ENCODE results near the gene CIAO2A.
A peak's percentile ranks its signal among the peaks of the same experiment; 100 is the strongest.

CIAO2A gene

GRCh38 chr15:64048781-64049460 is 44.7 kb downstream of the CIAO2A start:
- no peak overlapping the region for H3K27ac Mint-ChIP-seq
- H3K36me3 Mint-ChIP-seq: no peaks in the 10 kb centered on the region
- H3K4me1 Mint-ChIP-seq: peaks cover 45 to 50% of the 10 kb centered on the region in 2 donors
- H3K4me3 Mint-ChIP-seq: peak overlapping the region in 1 of 2 donors; percentile 5
- H3K9me3 Mint-ChIP-seq: no peaks in the 10 kb centered on the region
- H3K27me3 Mint-ChIP-seq: no peaks in the 10 kb centered on the region
- DNase-seq (no peak), ATAC-seq (replicated peaks) (peak; percentile 28 to 36)

- H3K4me1 Mint-ChIP-seq: peaks cover 51 to 62% of the 10 kb centered on the region in 2 donors
- no peaks in the 10 kb centered on the region for H3K9me3 Mint-ChIP-seq
- peak; percentile 49 to 61 for ATAC-seq (replicated peaks)
- H3K4me3 Mint-ChIP-seq: peak within 1 kb of the TSS; percentile 71 to 78
- peak within 1 kb of the TSS; percentile 73 for H3K27ac Mint-ChIP-seq
- peak; percentile 43 for DNase-seq
- no peaks in the 10 kb centered on the region for H3K27me3 Mint-ChIP-seq
- no peaks in the 10 kb centered on the region for H3K36me3 Mint-ChIP-seq
Observed at GRCh38 chr15:64046421-64047153, 47.1 kb downstream of the CIAO2A start, which contains the start of gene DAPK2. Gene DAPK2 (minus strand): TSS chr15:64046485. CDS start chr15:64040261, 6,224 bp downstream.

GRCh38 chr15:64045774-64046420 is 47.7 kb downstream of the CIAO2A start:
- H3K36me3 Mint-ChIP-seq: no peaks in the 10 kb centered on the region
- H3K27ac Mint-ChIP-seq: peak overlapping the region; percentile 62
- H3K4me1 Mint-ChIP-seq: peaks cover 51 to 62% of the 10 kb centered on the region in 2 donors
- H3K9me3 Mint-ChIP-seq: no peaks in the 10 kb centered on the region
- DNase-seq (no peak), ATAC-seq (replicated peaks) (peak; percentile 5 to 10)
- H3K27me3 Mint-ChIP-seq: no peaks in the 10 kb centered on the region
- peak overlapping the region; percentile 52 to 78 for H3K4me3 Mint-ChIP-seq

- no peaks in the 10 kb centered on the region for H3K9me3 Mint-ChIP-seq
- H3K4me3 Mint-ChIP-seq: peak overlapping the region; percentile 52 to 78
- no peaks in the 10 kb centered on the region for H3K27me3 Mint-ChIP-seq
- ATAC-seq (replicated peaks) (peak; percentile 33 to 42), DNase-seq (no peak)
- H3K36me3 Mint-ChIP-seq: no peaks in the 10 kb centered on the region
- peaks cover 46 to 55% of the 10 kb centered on the region in 2 donors for H3K4me1 Mint-ChIP-seq
- peak overlapping the region; percentile 62 for H3K27ac Mint-ChIP-seq
Observed at GRCh38 chr15:64045101-64045435, 48.6 kb downstream of the CIAO2A start.

GRCh38 chr15:64044300-64045100 is 49.1 kb downstream of the CIAO2A start:
- Mint-ChIP-seq H3K27me3 (no peaks in the 10 kb centered on the region), H3K27ac (peak overlapping the region; percentile 62), H3K9me3 (no peaks in the 10 kb centered on the region), H3K36me3 (no peaks in the 10 kb centered on the region), H3K4me3 (peak overlapping the region; percentile 52 to 78), H3K4me1 (peaks cover 45 to 54% of the 10 kb centered on the region in 2 donors)
- ATAC-seq (replicated peaks) (peak; percentile 89 to 90), DNase-seq (peak; percentile 64)

GRCh38 chr15:64038878-64039610 is 54.6 kb downstream of the CIAO2A start:
- Mint-ChIP-seq H3K9me3 (no peaks in the 10 kb centered on the region), H3K27ac (no peak overlapping the region), H3K36me3 (no peaks in the 10 kb centered on the region), H3K27me3 (no peaks in the 10 kb centered on the region), H3K4me1 (peaks cover 20% of the 10 kb centered on the region in 2 donors), H3K4me3 (no peak overlapping the region)
- DNase-seq: no peak
- no peak for ATAC-seq (replicated peaks)

- no peak for ATAC-seq (replicated peaks)
- no peak overlapping the region for H3K27ac Mint-ChIP-seq
- no peak overlapping the region for H3K4me3 Mint-ChIP-seq
- peaks cover 11 to 13% of the 10 kb centered on the region in 2 donors for H3K4me1 Mint-ChIP-seq
- no peaks in the 10 kb centered on the region for H3K27me3 Mint-ChIP-seq
- no peaks in the 10 kb centered on the region for H3K9me3 Mint-ChIP-seq
- H3K36me3 Mint-ChIP-seq: no peaks in the 10 kb centered on the region
- no peak for DNase-seq
Observed at GRCh38 chr15:64037966-64038365, 55.7 kb downstream of the CIAO2A start.

- Mint-ChIP-seq H3K4me1 (peaks cover 11 to 14% of the 10 kb centered on the region in 2 donors), H3K9me3 (no peaks in the 10 kb centered on the region), H3K27me3 (no peaks in the 10 kb centered on the region), H3K36me3 (no peaks in the 10 kb centered on the region), H3K27ac (no peak overlapping the region), H3K4me3 (no peak overlapping the region)
- no peak for ATAC-seq (replicated peaks)
- DNase-seq: no peak
Observed at GRCh38 chr15:64037116-64037515, 56.5 kb downstream of the CIAO2A start.

- peaks cover 15 to 16% of the 10 kb centered on the region in 2 donors for H3K4me1 Mint-ChIP-seq
Observed at GRCh38 chr15:64035525-64035924, 58.1 kb downstream of the CIAO2A start.

GRCh38 chr15:64034519-64034918 is 59.1 kb downstream of the CIAO2A start:
- Mint-ChIP-seq H3K27me3 (no peaks in the 10 kb centered on the region), H3K27ac (no peak overlapping the region), H3K9me3 (no peaks in the 10 kb centered on the region), H3K36me3 (no peaks in the 10 kb centered on the region), H3K4me3 (no peak overlapping the region), H3K4me1 (peaks cover 15 to 16% of the 10 kb centered on the region in 2 donors)
- no peak for ATAC-seq (replicated peaks)
- no peak for DNase-seq

More at GRCh38 chr15:64035525-64035924, 58.1 kb downstream of the CIAO2A start:
- H3K9me3 Mint-ChIP-seq: no peaks in the 10 kb centered on the region
- no peaks in the 10 kb centered on the region for H3K36me3 Mint-ChIP-seq
- ATAC-seq (replicated peaks) (no peak), DNase-seq (no peak)
- H3K27me3 Mint-ChIP-seq: no peaks in the 10 kb centered on the region
- H3K27ac Mint-ChIP-seq: peak overlapping the region; percentile 52
- no peak overlapping the region for H3K4me3 Mint-ChIP-seq

GRCh38 chr15:64032329-64032728 is 61.3 kb downstream of the CIAO2A start:
- ATAC-seq (replicated peaks) (no peak), DNase-seq (no peak)
- H3K4me3 Mint-ChIP-seq: no peak overlapping the region
- H3K36me3 Mint-ChIP-seq: no peaks in the 10 kb centered on the region
- H3K27me3 Mint-ChIP-seq: no peaks in the 10 kb centered on the region
- peaks cover 22 to 30% of the 10 kb centered on the region in 2 donors for H3K4me1 Mint-ChIP-seq
- no peak overlapping the region for H3K27ac Mint-ChIP-seq
- H3K9me3 Mint-ChIP-seq: no peaks in the 10 kb centered on the region

GRCh38 chr15:64030123-64030522 is 63.5 kb downstream of the CIAO2A start:
- ATAC-seq (replicated peaks): no peak
- Mint-ChIP-seq H3K36me3 (no peaks in the 10 kb centered on the region), H3K4me1 (peaks cover 18 to 35% of the 10 kb centered on the region in 2 donors), H3K27ac (no peak overlapping the region), H3K4me3 (no peak overlapping the region), H3K9me3 (no peaks in the 10 kb centered on the region), H3K27me3 (no peaks in the 10 kb centered on the region)
- DNase-seq: no peak

- Mint-ChIP-seq H3K27me3 (no peaks in the 10 kb centered on the region), H3K4me3 (no peak overlapping the region), H3K9me3 (no peaks in the 10 kb centered on the region), H3K27ac (peak overlapping the region; percentile 86), H3K4me1 (peaks cover 16 to 37% of the 10 kb centered on the region in 2 donors), H3K36me3 (no peaks in the 10 kb centered on the region)
- ATAC-seq (replicated peaks) (no peak), DNase-seq (no peak)
Observed at GRCh38 chr15:64029633-64030032, 64.0 kb downstream of the CIAO2A start.

Data from stimulated activated naive B cell treated with anti-CD40 and anti-IgM and Interleukin-4, amounts not matched to agents 10 μg/mL and 1 μg/mL and 100 μg/mL, for 72 hours (primary cell).